HG02642 (cell line): ENCODE results near the gene DHX34.
"Not testable (repeated sequence)": the region's sequence is repeated elsewhere in the genome, so short reads cannot be mapped to it uniquely, and the experiment has no call there.

Source experiments
- ATAC-seq: cut with Tn5 transposase; IDR thresholded peaks from one replicate; pipeline ENCODE4 v1.9.1; 2021; ENCODE audit warnings: mild to moderate bottlenecking; ENCODE audit not compliant: unreplicated experiment, poor library complexity

DHX34 gene

GRCh38 chr19:47358936-47359335 is 9.8 kb downstream of the DHX34 start:
- ATAC-seq = no peak

- no peak for ATAC-seq
These were observed 13.2 kb downstream of the DHX34 start for GRCh38 chr19:47362321-47362720.

- ATAC-seq = no peak
These were observed 14.8 kb downstream of the DHX34 start for GRCh38 chr19:47363758-47364531.

GRCh38 chr19:47365455-47365854 is 16.3 kb downstream of the DHX34 start:
- ATAC-seq = not testable (repeated sequence)

- no peak for ATAC-seq
These were observed 21.0 kb downstream of the DHX34 start for GRCh38 chr19:47370045-47370611.

- no peak for ATAC-seq
These were observed 22.1 kb downstream of the DHX34 start for GRCh38 chr19:47371261-47371660.

- no peak for ATAC-seq
These were observed 23.5 kb downstream of the DHX34 start for GRCh38 chr19:47372603-47373002.

- ATAC-seq = no peak
These were observed 24.4 kb downstream of the DHX34 start for GRCh38 chr19:47373246-47374240.

- no peak for ATAC-seq
These were observed 26.0 kb downstream of the DHX34 start for GRCh38 chr19:47374876-47375693.

GRCh38 chr19:47375694-47376588 is 26.8 kb downstream of the DHX34 start:
- ATAC-seq = no peak

GRCh38 chr19:47376589-47377144 is 27.6 kb downstream of the DHX34 start:
- ATAC-seq = no peak

- no peak for ATAC-seq
These were observed 28.1 kb downstream of the DHX34 start for GRCh38 chr19:47377208-47377701.

GRCh38 chr19:47377801-47378200 is 28.7 kb downstream of the DHX34 start:
- ATAC-seq = no peak

GRCh38 chr19:47378246-47378645 is 29.1 kb downstream of the DHX34 start:
- ATAC-seq = no peak

GRCh38 chr19:47379381-47379938 is 30.3 kb downstream of the DHX34 start:
- ATAC-seq = no peak

- no peak for ATAC-seq
These were observed 31.4 kb downstream of the DHX34 start for GRCh38 chr19:47380559-47380958.

GRCh38 chr19:47381121-47381520 is 32.0 kb downstream of the DHX34 start:
- no peak for ATAC-seq

- no peak for ATAC-seq
These were observed 32.7 kb downstream of the DHX34 start for GRCh38 chr19:47381653-47382279.
